NCI-H1694 treated with DMSO at 0.1 percent for 48 hours (cell line): ENCODE data around the gene CDH10.

Experiments
- DNase-seq: peaks from one replicate; lab custom pipeline; 2025; lab: John Stamatoyannopoulos, UW

CDH10 gene

GRCh38 chr5:24598956-24599355 is 45.8 kb downstream of the CDH10 start:
- no peak for DNase-seq

- DNase-seq = no peak
These were observed 49.4 kb downstream of the CDH10 start for GRCh38 chr5:24595329-24595728.

GRCh38 chr5:24591426-24591825 is 53.4 kb downstream of the CDH10 start:
- peak; percentile 9 for DNase-seq

GRCh38 chr5:24589566-24589965 is 55.2 kb downstream of the CDH10 start:
- no peak for DNase-seq

- DNase-seq = no peak
These were observed 59.0 kb downstream of the CDH10 start for GRCh38 chr5:24585751-24586150.

- DNase-seq = no peak
These were observed 73.5 kb downstream of the CDH10 start for GRCh38 chr5:24571302-24571701.

GRCh38 chr5:24566933-24567332 is 77.8 kb downstream of the CDH10 start:
- no peak for DNase-seq

GRCh38 chr5:24555229-24555628 is 89.5 kb downstream of the CDH10 start:
- DNase-seq = peak; percentile 47

GRCh38 chr5:24547132-24547531 is 97.6 kb downstream of the CDH10 start:
- peak; percentile 43 for DNase-seq

GRCh38 chr5:24539613-24540012 is 105.2 kb downstream of the CDH10 start:
- DNase-seq = peak; percentile 51

GRCh38 chr5:24538346-24538745 is 106.4 kb downstream of the CDH10 start:
- DNase-seq = no peak

GRCh38 chr5:24535646-24536045 is 109.1 kb downstream of the CDH10 start:
- DNase-seq = no peak

- DNase-seq = no peak
These were observed 113.9 kb downstream of the CDH10 start for GRCh38 chr5:24530906-24531305.

GRCh38 chr5:24525414-24525813 is 119.4 kb downstream of the CDH10 start:
- DNase-seq = no peak

GRCh38 chr5:24512423-24512822 is 132.4 kb downstream of the CDH10 start:
- no peak for DNase-seq

GRCh38 chr5:24510523-24510988 is 134.2 kb downstream of the CDH10 start:
- peak; percentile 34 for DNase-seq

- no peak for DNase-seq
These were observed 134.8 kb downstream of the CDH10 start for GRCh38 chr5:24509943-24510342.

GRCh38 chr5:24505258-24505657 is 139.5 kb downstream of the CDH10 start:
- DNase-seq = no peak

GRCh38 chr5:24497591-24498157 is 147.1 kb downstream of the CDH10 start:
- no peak for DNase-seq

GRCh38 chr5:24497145-24497544 is 147.6 kb downstream of the CDH10 start:
- DNase-seq = no peak

GRCh38 chr5:24496268-24496667 is 148.5 kb downstream of the CDH10 start:
- no peak for DNase-seq

GRCh38 chr5:24492229-24492628 is 152.5 kb downstream of the CDH10 start:
- no peak for DNase-seq

- no peak for DNase-seq
These were observed 153.3 kb downstream of the CDH10 start for GRCh38 chr5:24491490-24491889.
